K562 (cell line): Measurements from ENCODE around the gene USP19. TPM values are rescaled to one million over a fixed set of nuclear protein-coding genes. Genes with fewer than 3 reads are reported as not detected.

ENCODE experiments used
- CBX1 ChIP-seq: sonication (generic); IDR thresholded peaks from 2 replicates; pipeline ENCODE4 v1.6.1; 2016; ENCODE audit warnings: antibody characterized with exemption, low read depth, mild to moderate bottlenecking
- ESRRA ChIP-seq: fragments of 450-650 bp; IDR thresholded peaks from 2 replicates; pipeline ENCODE4 v1.6.1; 2014; ENCODE audit warnings: low read depth, mild to moderate bottlenecking, moderate library complexity, borderline replicate concordance
- FIP1L1 ChIP-seq: fragments of 200-400 bp; formaldehyde crosslinking; IDR thresholded peaks from 2 replicates; pipeline ENCODE4 v1.6.1; 2018; ENCODE audit warnings: mild to moderate bottlenecking, low read depth, low read length; ENCODE audit not compliant: poor library complexity, severe bottlenecking
- FOXJ3 ChIP-seq: sonication (generic); formaldehyde crosslinking; IDR thresholded peaks from 2 replicates; pipeline ENCODE4 v1.4.0; 2020; ENCODE audit warnings: mild to moderate bottlenecking, missing genetic modification reagents
- GABPB1 ChIP-seq: sonication (generic); formaldehyde crosslinking; IDR thresholded peaks from 2 replicates; pipeline ENCODE4 v1.8.0; 2022; ENCODE audit warnings: mild to moderate bottlenecking, missing genetic modification reagents
- HDAC1 ChIP-seq, 2 experiments: fragments of 450-650 bp; IDR thresholded peaks; 2 replicates each; pipeline ENCODE4 v1.6.1; 2016 to 2017; ENCODE audit warnings: inconsistent platforms in 1 of 2, mild to moderate bottlenecking in 1 of 2, moderate library complexity in 1 of 2
- MBD2 ChIP-seq: sonication (generic); IDR thresholded peaks from 2 replicates; pipeline ENCODE4 v1.6.1; 2016; ENCODE audit warnings: low read depth, borderline replicate concordance
- POLR2AphosphoS5 ChIP-seq: IDR thresholded peaks from 2 replicates; pipeline ENCODE4 v1.6.1; 2011; ENCODE audit warnings: mild to moderate bottlenecking, low read depth, low read length, moderate library complexity; ENCODE audit not compliant: control insufficient read depth, insufficient read depth
- RBBP5 ChIP-seq: fragments of 200-600 bp; sonication (generic); IDR thresholded peaks from 2 replicates; pipeline ENCODE4 v1.6.1; 2012; ENCODE audit warnings: borderline replicate concordance, mild to moderate bottlenecking, low read length, control low read depth, inconsistent platforms; ENCODE audit not compliant: insufficient read depth, poor library complexity, severe bottlenecking
- ZBTB11 ChIP-seq, 3 experiments: fragments of 200-800 bp in 1 of 3; fragments of 250-450 bp in 1 of 3; fragments of 450-650 bp in 1 of 3; sonication (Bioruptor Pico) in 1 of 3; sonication (Bioruptor generic) in 1 of 3; formaldehyde crosslinking in 1 of 3; IDR thresholded peaks; 2 replicates each; pipeline versions ENCODE4 v1.6.1 to v1.8.0; 2016 to 2022; ENCODE audit warnings: mild to moderate bottlenecking in 2 of 3, missing genetic modification characterization in 2 of 3, missing compliant biosample characterization in 1 of 3, moderate library complexity in 1 of 3
- ZNF316 ChIP-seq: fragments of 450-650 bp; IDR thresholded peaks from 2 replicates; pipeline ENCODE4 v1.6.1; 2016
- polyA plus RNA-seq, 8 experiments: library from polyadenylated mRNA; depleted of rRNA in 4 of 8; stranded (reverse) in 5 of 8; unstranded in 3 of 8; fragments of >200 nt; fragmentation: Nextera tagmentation in 2 of 8; fragmentation: Illumina TruSeq in 1 of 8; extraction: Ambion mirVana in 2 of 8; extraction: Trizol in 1 of 8; gene quantifications; 2 replicates each; pipeline versions ENCODE4 v1.2.1 to v1.2.3, GENCODE V29; 2011 to 2014; ENCODE audit warnings: inconsistent platforms in 1 of 8, missing spikeins in 1 of 8
- total RNA-seq, 7 experiments: library from RNA; depleted of rRNA in 6 of 7; stranded (reverse); fragments of >200 nt in 6 of 7; fragmentation: Illumina TruSeq in 2 of 7; extraction: Trizol in 2 of 7; gene quantifications; 2 replicates each; pipeline versions ENCODE4 v1.2.1 to v1.2.3, GENCODE V29; 2011 to 2021; ENCODE audit warnings: low replicate concordance in 1 of 7
- TF ChIP-seq, protein P1 (sequence below): sonication (generic); formaldehyde crosslinking; IDR thresholded peaks from 2 replicates; pipeline ENCODE4 v1.8.0; 2022; ENCODE audit warnings: mild to moderate bottlenecking, low read depth, missing genetic modification reagents
- TF ChIP-seq, protein P2 (sequence below): sonication (generic); IDR thresholded peaks from 2 replicates; pipeline ENCODE4 v1.6.1; 2016
- TF ChIP-seq, protein P3 (sequence below): fragments of 450-650 bp; IDR thresholded peaks from 2 replicates; pipeline ENCODE4 v1.6.1; 2018; ENCODE audit not compliant: partially characterized antibody

Gene USP19
- total and polyA plus RNA-seq, 9 of the 15 experiments (the other 6 are each of a cell fraction or from before 2014, with no cell fraction given): 0.24 to 65.9 (median 36.9) TPM

DNA sequence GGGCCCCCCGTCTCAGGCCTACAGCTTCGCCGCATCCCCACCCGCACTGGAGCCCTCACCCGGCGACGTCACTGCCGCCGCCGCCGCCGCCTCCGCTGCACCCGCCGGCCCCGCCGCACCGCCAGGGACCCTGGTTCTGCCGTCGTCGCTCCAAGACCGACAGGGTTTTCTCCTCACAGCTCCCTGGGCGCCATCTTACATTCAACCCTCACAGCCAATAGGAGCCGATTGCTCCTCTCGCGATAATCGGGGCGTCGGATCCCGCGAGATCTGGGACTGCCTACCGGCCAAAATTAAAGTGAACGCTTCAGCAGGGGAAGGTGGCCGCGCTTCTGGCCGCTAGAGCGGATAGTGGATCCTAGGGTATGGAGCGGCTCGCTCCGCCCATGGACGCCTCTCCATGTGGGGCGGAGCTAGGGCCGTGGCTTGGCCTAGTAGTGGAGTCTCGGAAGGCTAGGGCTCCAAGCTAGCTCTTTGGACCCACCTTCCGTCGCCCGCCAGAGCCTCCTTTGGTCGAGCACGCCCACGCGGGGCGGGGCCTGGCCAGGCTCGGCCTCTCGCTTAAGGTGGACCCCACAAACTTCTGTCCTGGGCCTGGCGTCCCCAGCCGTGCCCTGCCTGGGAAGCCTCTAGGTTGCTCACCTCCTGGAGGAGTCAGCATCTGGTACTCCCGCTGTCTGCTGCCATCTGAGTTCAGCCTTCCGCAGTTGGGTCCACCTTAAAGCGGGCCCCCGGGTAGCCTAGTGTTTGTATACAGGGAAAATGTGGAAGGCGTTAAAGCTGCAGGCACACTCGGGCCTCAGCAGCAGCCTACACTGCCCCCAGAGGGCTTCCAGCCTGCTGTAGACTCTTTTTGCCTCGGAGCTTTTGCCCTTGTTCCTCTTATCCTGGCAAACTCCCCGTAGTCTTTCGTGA, 26.5 kb downstream of the USP19 start, which contains the start of gene QRICH1 (continued):
- TF ChIP-seq ZBTB11 (CRISPR knock-in tag; IDR thresholded peaks at IDR 0.05) (0 out of 6 replicates have a peak, but pooled peaks of 1 of the 3 experiments have one; percentile 34), HDAC1 (IDR thresholded peaks at IDR 0.05) (peak in 1 of 2 experiments; percentile 55; a peak in 1 of 4 replicates), CBX1 (no peak), FIP1L1 (peak; percentile 76), ZNF316 (peak; percentile 58), POLR2AphosphoS5 (peak; percentile 86), RBBP5 (peak; percentile 87), ESRRA (0 out of 2 replicates have a peak, but pooled peaks have one; percentile 32), MBD2 (peak; percentile 76), GABPB1 (CRISPR knock-in tag) (peak; percentile 79), FOXJ3 (no peak)
- TF ChIP-seq, protein P1, sequence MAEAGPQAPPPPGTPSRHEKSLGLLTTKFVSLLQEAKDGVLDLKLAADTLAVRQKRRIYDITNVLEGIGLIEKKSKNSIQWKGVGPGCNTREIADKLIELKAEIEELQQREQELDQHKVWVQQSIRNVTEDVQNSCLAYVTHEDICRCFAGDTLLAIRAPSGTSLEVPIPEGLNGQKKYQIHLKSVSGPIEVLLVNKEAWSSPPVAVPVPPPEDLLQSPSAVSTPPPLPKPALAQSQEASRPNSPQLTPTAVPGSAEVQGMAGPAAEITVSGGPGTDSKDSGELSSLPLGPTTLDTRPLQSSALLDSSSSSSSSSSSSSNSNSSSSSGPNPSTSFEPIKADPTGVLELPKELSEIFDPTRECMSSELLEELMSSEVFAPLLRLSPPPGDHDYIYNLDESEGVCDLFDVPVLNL (CRISPR knock-in tag): no peak; the same call in 1 of the 2 replicates
- TF ChIP-seq, protein P2, sequence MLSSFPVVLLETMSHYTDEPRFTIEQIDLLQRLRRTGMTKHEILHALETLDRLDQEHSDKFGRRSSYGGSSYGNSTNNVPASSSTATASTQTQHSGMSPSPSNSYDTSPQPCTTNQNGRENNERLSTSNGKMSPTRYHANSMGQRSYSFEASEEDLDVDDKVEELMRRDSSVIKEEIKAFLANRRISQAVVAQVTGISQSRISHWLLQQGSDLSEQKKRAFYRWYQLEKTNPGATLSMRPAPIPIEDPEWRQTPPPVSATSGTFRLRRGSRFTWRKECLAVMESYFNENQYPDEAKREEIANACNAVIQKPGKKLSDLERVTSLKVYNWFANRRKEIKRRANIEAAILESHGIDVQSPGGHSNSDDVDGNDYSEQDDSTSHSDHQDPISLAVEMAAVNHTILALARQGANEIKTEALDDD: peak; percentile 83; the same call in 1 of the 2 replicates
- TF ChIP-seq, protein P3, sequence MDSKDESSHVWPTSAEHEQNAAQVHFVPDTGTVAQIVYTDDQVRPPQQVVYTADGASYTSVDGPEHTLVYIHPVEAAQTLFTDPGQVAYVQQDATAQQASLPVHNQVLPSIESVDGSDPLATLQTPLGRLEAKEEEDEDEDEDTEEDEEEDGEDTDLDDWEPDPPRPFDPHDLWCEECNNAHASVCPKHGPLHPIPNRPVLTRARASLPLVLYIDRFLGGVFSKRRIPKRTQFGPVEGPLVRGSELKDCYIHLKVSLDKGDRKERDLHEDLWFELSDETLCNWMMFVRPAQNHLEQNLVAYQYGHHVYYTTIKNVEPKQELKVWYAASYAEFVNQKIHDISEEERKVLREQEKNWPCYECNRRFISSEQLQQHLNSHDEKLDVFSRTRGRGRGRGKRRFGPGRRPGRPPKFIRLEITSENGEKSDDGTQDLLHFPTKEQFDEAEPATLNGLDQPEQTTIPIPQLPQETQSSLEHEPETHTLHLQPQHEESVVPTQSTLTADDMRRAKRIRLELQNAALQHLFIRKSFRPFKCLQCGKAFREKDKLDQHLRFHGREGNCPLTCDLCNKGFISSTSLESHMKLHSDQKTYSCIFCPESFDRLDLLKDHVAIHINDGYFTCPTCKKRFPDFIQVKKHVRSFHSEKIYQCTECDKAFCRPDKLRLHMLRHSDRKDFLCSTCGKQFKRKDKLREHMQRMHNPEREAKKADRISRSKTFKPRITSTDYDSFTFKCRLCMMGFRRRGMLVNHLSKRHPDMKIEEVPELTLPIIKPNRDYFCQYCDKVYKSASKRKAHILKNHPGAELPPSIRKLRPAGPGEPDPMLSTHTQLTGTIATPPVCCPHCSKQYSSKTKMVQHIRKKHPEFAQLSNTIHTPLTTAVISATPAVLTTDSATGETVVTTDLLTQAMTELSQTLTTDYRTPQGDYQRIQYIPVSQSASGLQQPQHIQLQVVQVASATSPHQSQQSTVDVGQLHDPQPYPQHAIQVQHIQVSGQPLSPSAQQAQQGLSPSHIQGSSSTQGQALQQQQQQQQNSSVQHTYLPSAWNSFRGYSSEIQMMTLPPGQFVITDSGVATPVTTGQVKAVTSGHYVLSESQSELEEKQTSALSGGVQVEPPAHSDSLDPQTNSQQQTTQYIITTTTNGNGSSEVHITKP: peak; percentile 76
